Neuronal stem cell (in vitro differentiated cells): Measurements from ENCODE around the gene PTPRR.

Source experiments
- DNase-seq: peaks from one replicate; pipeline ENCODE4 v3.0.0-alpha.2; 2013; ENCODE audit warnings: low spot score
- H2AFZ ChIP-seq: one replicate; pipeline ENCODE4 v1.6.1; 2013; ENCODE audit warnings: mild to moderate bottlenecking, low read length, inconsistent platforms
- H2AK5ac ChIP-seq: 2 replicates; pipeline ENCODE4 v1.6.1; 2013; ENCODE audit warnings: low read depth, mild to moderate bottlenecking, inconsistent platforms, low read length, moderate library complexity, mixed read lengths
- H2BK120ac ChIP-seq: 2 replicates; pipeline ENCODE4 v1.6.1; 2013; ENCODE audit warnings: low read depth, mild to moderate bottlenecking, inconsistent platforms, low read length, moderate library complexity, mixed read lengths
- H2BK12ac ChIP-seq: one replicate; pipeline ENCODE4 v1.6.1; 2013; ENCODE audit warnings: low read length, inconsistent platforms
- H2BK15ac ChIP-seq: 2 replicates; pipeline ENCODE4 v1.6.1; 2013; ENCODE audit warnings: mild to moderate bottlenecking, low read length, inconsistent platforms, mixed read lengths
- H2BK5ac ChIP-seq: one replicate; pipeline ENCODE4 v1.6.1; 2013; ENCODE audit warnings: inconsistent platforms, mild to moderate bottlenecking, low read length, moderate library complexity
- H3K14ac ChIP-seq: one replicate; pipeline ENCODE4 v1.6.1; 2013; ENCODE audit warnings: low read length, inconsistent platforms
- H3K18ac ChIP-seq: 2 replicates; pipeline ENCODE4 v1.6.1; 2013; ENCODE audit warnings: low read length, inconsistent platforms
- H3K23ac ChIP-seq: 2 replicates; pipeline ENCODE4 v1.6.1; 2013; ENCODE audit warnings: low read depth, mild to moderate bottlenecking, mixed read lengths, low read length, inconsistent platforms; ENCODE audit not compliant: poor library complexity
- H3K27ac ChIP-seq: replicated peaks from 3 replicates; pipeline ENCODE4 v1.5.1; 2013; ENCODE audit warnings: low read length, inconsistent platforms
- H3K27me3 ChIP-seq, 3 experiments: 2 replicates each; pipeline ENCODE4 v1.6.1; 2013; ENCODE audit warnings: low read length in 3 of 3, mild to moderate bottlenecking in 2 of 3, inconsistent platforms in 1 of 3, low read depth in 1 of 3, mixed read lengths in 1 of 3, moderate library complexity in 1 of 3; ENCODE audit not compliant: control insufficient read depth in 3 of 3, insufficient read depth in 3 of 3
- H3K36me3 ChIP-seq, 2 donors: replicated peaks in 1 of 2; 2 replicates each; pipeline ENCODE4 v1.6.1; 2013; ENCODE audit warnings: low read length in 2 of 2; ENCODE audit not compliant: control insufficient read depth in 2 of 2, insufficient read depth in 2 of 2
- H3K4ac ChIP-seq: 2 replicates; pipeline ENCODE4 v1.6.1; 2013; ENCODE audit warnings: inconsistent platforms, mild to moderate bottlenecking, low read length, moderate library complexity
- H3K4me1 ChIP-seq, 2 donors: 1 replicate in 1 of 2; 2 replicates in 1 of 2; pipeline ENCODE4 v1.6.1; 2013; ENCODE audit warnings: low read length in 2 of 2, low read depth in 1 of 2; ENCODE audit not compliant: control insufficient read depth in 2 of 2, insufficient read depth in 1 of 2
- H3K4me2 ChIP-seq: one replicate; pipeline ENCODE4 v1.6.1; 2013; ENCODE audit warnings: mild to moderate bottlenecking, low read length, inconsistent platforms; ENCODE audit not compliant: insufficient read depth, poor library complexity, severe bottlenecking
- H3K4me3 ChIP-seq, 2 donors: 2 replicates each; pipeline ENCODE4 v1.5.1; 2013; ENCODE audit warnings: low read length in 2 of 2, mild to moderate bottlenecking in 2 of 2, inconsistent platforms in 1 of 2, moderate library complexity in 1 of 2
- H3K79me1 ChIP-seq: one replicate; pipeline ENCODE4 v1.6.1; 2013; ENCODE audit warnings: low read depth, mild to moderate bottlenecking, inconsistent platforms, low read length, moderate library complexity
- H3K9ac ChIP-seq: one replicate; pipeline ENCODE4 v1.6.1; 2013; ENCODE audit warnings: mild to moderate bottlenecking, low read depth, low read length, inconsistent platforms; ENCODE audit not compliant: poor library complexity
- H3K9me3 ChIP-seq, 2 donors: replicated peaks in 1 of 2; 2 replicates each; pipeline versions ENCODE3 to v1.6.1; 2013; ENCODE audit warnings: low read length in 2 of 2, mild to moderate bottlenecking in 2 of 2, inconsistent platforms in 1 of 2, low read depth in 1 of 2, mixed read lengths in 1 of 2, moderate library complexity in 1 of 2; ENCODE audit not compliant: control insufficient read depth in 2 of 2, insufficient read depth in 1 of 2
- H4K8ac ChIP-seq: one replicate; pipeline ENCODE4 v1.6.1; 2013; ENCODE audit warnings: low read depth, mild to moderate bottlenecking, inconsistent platforms, low read length, moderate library complexity
- H4K91ac ChIP-seq: one replicate; pipeline ENCODE4 v1.6.1; 2013; ENCODE audit warnings: low read length, low read depth, mild to moderate bottlenecking, inconsistent platforms; ENCODE audit not compliant: poor library complexity
- WGBS, 2 donors: extraction: QIAGEN DNeasy Blood & Tissue Kit; methylation state at CpG; one replicate each; pipeline ENCODE4 v1.1.7; 2013; ENCODE audit warnings: missing lambda C conversion rate in 2 of 2, mixed read lengths in 1 of 2; ENCODE audit not compliant: insufficient read length in 2 of 2, insufficient replicate concordance in 1 of 2; ENCODE audit errors: extremely low coverage in 2 of 2; 5-methylcytosine and 5-hydroxymethylcytosine counted together

The PTPRR gene

GRCh38 chr12:70686299-70686698 is 234.2 kb downstream of the PTPRR start:
- Histone ChIP-seq H2BK12ac (no peak overlapping the region), H3K4me2 (no peak overlapping the region), H2BK5ac (no peak overlapping the region), H4K8ac (no peak overlapping the region), H2BK120ac (no peak overlapping the region), H2AFZ (no peak overlapping the region), H3K14ac (no peak overlapping the region), H3K18ac (no peak overlapping the region), H3K4me1 (peaks cover 0 to 7% of the 10 kb centered on the region in 2 donors), H2AK5ac (no peak overlapping the region), H4K91ac (no peak overlapping the region), H3K23ac (no peak overlapping the region), H3K4ac (no peak overlapping the region), H3K79me1 (no peaks in the 10 kb centered on the region), H3K9ac (no peak overlapping the region), H3K9me3 (no peaks in the 10 kb centered on the region), H3K36me3 (no peaks in the 10 kb centered on the region), H3K27ac (no peak overlapping the region), H3K27me3 (no peaks in the 10 kb centered on the region), H2BK15ac (no peak overlapping the region), H3K4me3 (no peak overlapping the region)
- WGBS, 2 donors = no CpG with 5 or more reads among the region's 2 CpGs
- DNase-seq = no peak

DNA sequence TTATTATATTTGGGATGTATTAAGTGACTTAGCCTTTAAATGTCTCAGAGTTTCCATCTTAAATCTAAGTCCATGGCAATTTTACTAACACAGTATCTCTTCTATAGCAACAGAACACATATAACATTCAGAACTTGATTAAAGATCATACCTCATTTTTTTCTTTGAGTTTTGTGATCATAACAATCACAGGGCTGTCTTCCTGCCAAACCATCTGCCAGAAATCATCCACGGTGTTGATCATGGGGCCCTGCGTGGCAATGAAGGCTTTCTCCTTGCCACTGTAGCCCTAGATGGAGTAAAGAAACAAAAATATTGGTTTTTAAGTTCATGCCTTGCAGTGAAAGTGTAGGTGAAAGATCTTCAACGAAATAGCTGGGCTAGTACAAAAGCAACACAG is 236.6 kb downstream of the PTPRR start:
- Histone ChIP-seq H2BK120ac (no peak overlapping the region), H3K9me3 (no peaks in the 10 kb centered on the region), H4K91ac (no peak overlapping the region), H3K4me3 (no peak overlapping the region), H3K4me1 (no peaks in the 10 kb centered on the region), H2BK12ac (no peak overlapping the region), H3K36me3 (no peaks in the 10 kb centered on the region), H2BK5ac (no peak overlapping the region), H3K23ac (no peak overlapping the region), H3K4ac (no peak overlapping the region), H3K18ac (no peak overlapping the region), H3K14ac (no peak overlapping the region), H4K8ac (no peak overlapping the region), H3K79me1 (no peaks in the 10 kb centered on the region), H2AFZ (no peak overlapping the region), H2BK15ac (no peak overlapping the region), H3K4me2 (no peak overlapping the region), H3K9ac (no peak overlapping the region), H3K27ac (no peak overlapping the region), H2AK5ac (no peak overlapping the region), H3K27me3 (no peaks in the 10 kb centered on the region)
- no CpG with 5 or more reads among the region's 3 CpGs for whole genome bisulfite sequencing, 2 donors
- no peak for DNase-seq

DNA sequence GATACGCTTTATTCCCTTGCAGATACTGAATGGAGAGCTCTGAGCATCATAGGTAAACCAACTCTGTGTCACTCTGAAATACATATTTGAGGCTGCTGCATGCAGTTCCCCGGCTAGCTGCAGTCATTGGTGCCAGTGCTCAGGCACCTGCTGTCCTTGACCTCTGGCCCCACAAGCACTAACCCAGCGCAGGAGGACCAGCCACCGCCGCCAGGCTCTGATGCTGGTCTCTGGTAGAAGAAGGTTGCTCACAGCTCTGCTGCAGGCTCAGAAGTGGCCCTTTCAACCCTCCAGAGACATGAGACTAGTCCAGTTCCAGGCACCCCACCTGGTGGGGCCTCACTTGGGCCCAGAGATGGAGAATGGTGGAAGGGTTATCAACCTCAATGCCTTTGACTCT is 248.8 kb downstream of the PTPRR start:
- no peak overlapping the region for H4K91ac ChIP-seq
- DNase-seq = no peak
- no peak overlapping the region for H3K14ac ChIP-seq
- H3K4me3 ChIP-seq = no peak overlapping the region
- H2AFZ ChIP-seq = no peak overlapping the region
- no peak overlapping the region for H2BK12ac ChIP-seq
- no peak overlapping the region for H2BK120ac ChIP-seq
- H3K4me2 ChIP-seq = no peak overlapping the region
- H4K8ac ChIP-seq = no peak overlapping the region
- no peaks in the 10 kb centered on the region for H3K4me1 ChIP-seq
- no peak overlapping the region for H3K4ac ChIP-seq
- H3K79me1 ChIP-seq = no peaks in the 10 kb centered on the region
- H3K9ac ChIP-seq = no peak overlapping the region
- no peaks in the 10 kb centered on the region for H3K27me3 ChIP-seq
- H3K18ac ChIP-seq = no peak overlapping the region
- no CpG with 5 or more reads among the region's 5 CpGs for WGBS, 2 donors
- H3K23ac ChIP-seq = no peak overlapping the region
- H3K36me3 ChIP-seq = no peaks in the 10 kb centered on the region
- no peak overlapping the region for H2BK5ac ChIP-seq
- no peak overlapping the region for H2BK15ac ChIP-seq
- no peak overlapping the region for H3K27ac ChIP-seq
- H2AK5ac ChIP-seq = peak overlapping the region; percentile 68
- H3K9me3 ChIP-seq = no peaks in the 10 kb centered on the region

DNA sequence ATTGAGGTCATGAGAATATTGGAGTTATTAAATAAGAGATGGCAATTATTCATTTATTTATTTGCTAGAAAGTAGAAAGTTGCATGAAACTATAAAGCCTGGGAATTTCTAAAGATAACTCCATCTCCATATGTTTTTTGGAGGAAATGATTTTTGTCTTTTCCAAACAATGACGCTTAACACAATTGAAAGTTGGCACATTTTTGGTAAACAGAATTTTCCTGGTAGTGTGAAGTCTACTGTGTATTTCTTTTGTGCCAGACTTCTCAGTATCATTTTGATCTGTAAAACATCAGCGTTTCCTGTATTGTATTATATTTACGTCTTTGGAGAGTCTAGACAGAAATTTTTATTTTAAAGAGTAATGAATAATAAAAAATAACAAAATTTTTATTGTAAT is 249.6 kb downstream of the PTPRR start:
- Histone ChIP-seq H3K4me3 (no peak overlapping the region), H3K4ac (no peak overlapping the region), H3K4me1 (no peaks in the 10 kb centered on the region), H4K91ac (no peak overlapping the region), H3K4me2 (no peak overlapping the region), H2BK15ac (no peak overlapping the region), H2AK5ac (no peak overlapping the region), H3K14ac (no peak overlapping the region), H3K9me3 (no peaks in the 10 kb centered on the region), H2BK12ac (no peak overlapping the region), H3K23ac (no peak overlapping the region), H3K36me3 (no peaks in the 10 kb centered on the region), H3K27ac (no peak overlapping the region), H3K18ac (no peak overlapping the region), H2BK120ac (no peak overlapping the region), H2AFZ (no peak overlapping the region), H4K8ac (no peak overlapping the region), H2BK5ac (no peak overlapping the region), H3K27me3 (no peaks in the 10 kb centered on the region), H3K79me1 (no peaks in the 10 kb centered on the region), H3K9ac (no peak overlapping the region)
- DNase-seq = no peak
- no CpG with 5 or more reads among the region's 3 CpGs for WGBS, 2 donors
